ENCODE data around the gene EPN1. TPM values are rescaled to one million over a fixed set of nuclear protein-coding genes. Genes with fewer than 3 reads are reported as not detected.
"Not testable (repeated sequence)": the region's sequence is repeated elsewhere in the genome, so short reads cannot be mapped to it uniquely, and the experiment has no call there.

The EPN1 gene
- total and polyA plus RNA-seq, 8 donors, result 67.7 to 120 (median 95.1) TPM

- no peaks in the 10 kb centered on the region for H3K9me3 ChIP-seq
- DNase-seq, result no peak
- intact Hi-C loops (cut with DNase I), result no loop called here
- H3K4me3 ChIP-seq, result no peak overlapping the region
- no peak for ATAC-seq
- no peaks in the 10 kb centered on the region for H3K4me1 ChIP-seq
- no peak for TF ChIP-seq CTCF (IDR thresholded peaks at IDR 0.05)
- peaks cover 0 to 40% of the 10 kb centered on the region in 2 donors for H3K27me3 ChIP-seq
- H3K27ac ChIP-seq, result no peak overlapping the region
- no peaks in the 10 kb centered on the region for H3K36me3 ChIP-seq
Measured at GRCh38 chr19:55712804-55713631, 38.0 kb downstream of the EPN1 start.

- peaks cover 0 to 68% of the 10 kb centered on the region in 2 donors for H3K27me3 ChIP-seq
Measured at GRCh38 chr19:55716531-55716930, 41.5 kb downstream of the EPN1 start.

GRCh38 chr19:55717251-55717650 is 42.2 kb downstream of the EPN1 start:
- no peaks in the 10 kb centered on the region for H3K36me3 ChIP-seq
- peaks cover 0 to 15% of the 10 kb centered on the region in 2 donors for H3K9me3 ChIP-seq
- TF ChIP-seq CTCF (IDR thresholded peaks at IDR 0.05), result no peak
- no peaks in the 10 kb centered on the region for H3K4me1 ChIP-seq
- intact Hi-C loops (cut with DNase I), result no loop called here
- no peak overlapping the region for H3K4me3 ChIP-seq
- ATAC-seq, result no peak
- peaks cover 0 to 68% of the 10 kb centered on the region in 2 donors for H3K27me3 ChIP-seq
- no peak overlapping the region for H3K27ac ChIP-seq
- DNase-seq, result no peak

More at GRCh38 chr19:55716531-55716930, 41.5 kb downstream of the EPN1 start:
- Histone ChIP-seq H3K9me3 (peaks cover 0 to 10% of the 10 kb centered on the region in 2 donors), H3K4me1 (no peaks in the 10 kb centered on the region), H3K4me3 (no peak overlapping the region), H3K36me3 (no peaks in the 10 kb centered on the region), H3K27ac (no peak overlapping the region)
- no peak for DNase-seq
- ATAC-seq, result no peak
- TF ChIP-seq CTCF (IDR thresholded peaks at IDR 0.05), result no peak
- intact Hi-C loops (cut with DNase I), result no loop called here

- H3K27me3 ChIP-seq, result peaks cover 0 to 68% of the 10 kb centered on the region in 2 donors
- H3K27ac ChIP-seq; H3K4me1 ChIP-seq; ATAC-seq; H3K36me3 ChIP-seq; H3K4me3 ChIP-seq; DNase-seq; intact Hi-C loops (cut with DNase I): not testable (repeated sequence)
- H3K9me3 ChIP-seq, result peaks cover 0 to 19% of the 10 kb centered on the region in 2 donors
Measured at GRCh38 chr19:55717879-55718711, 43.1 kb downstream of the EPN1 start.

- DNase-seq (no peak), ATAC-seq (no peak)
- H3K4me1 ChIP-seq, result no peaks in the 10 kb centered on the region
- no peak overlapping the region for H3K4me3 ChIP-seq
- no peak overlapping the region for H3K27ac ChIP-seq
- peaks cover 0 to 53% of the 10 kb centered on the region in 2 donors for H3K27me3 ChIP-seq
- intact Hi-C loops (cut with DNase I), result no loop called here
- TF ChIP-seq CTCF (IDR thresholded peaks at IDR 0.05), result no peak
- no peaks in the 10 kb centered on the region for H3K36me3 ChIP-seq
- peaks cover 0 to 19% of the 10 kb centered on the region in 2 donors for H3K9me3 ChIP-seq
Measured at GRCh38 chr19:55720214-55720746, 45.3 kb downstream of the EPN1 start.

Data from left lung (tissue), 10 donors.